Activated CD8-positive, alpha-beta T cell treated with anti-CD3 and anti-CD28 coated beads for 36 hours (primary cell): Measurements from ENCODE around the gene CSAG1. TPM values are rescaled to one million over a fixed set of nuclear protein-coding genes. Genes with fewer than 3 reads are reported as not detected.
"Not testable (repeated sequence)": the region's sequence is repeated elsewhere in the genome, so short reads cannot be mapped to it uniquely, and the experiment has no call there.

Experiments
- ATAC-seq: fragments of 200-7000 bp; cut with Tn5 transposase; one replicate; pipeline ENCODE4 v1.10.0; 2021; ENCODE audit warnings: mild to moderate bottlenecking, moderate library complexity
- CTCF ChIA-PET: fragments of 350-600 bp; sonication (Branson Sonifier 250); formaldehyde crosslinking; loops from one replicate; lab custom pipeline; 2021; ENCODE audit warnings: antibody characterized with exemption; lab: Charles Lee
- POLR2A ChIA-PET: fragments of 350-600 bp; sonication (Branson Sonifier 250); formaldehyde crosslinking; loops from one replicate; lab custom pipeline; 2021; ENCODE audit warnings: antibody characterized with exemption; lab: Charles Lee
- DNase-seq: peaks from one replicate; pipeline ENCODE4 v3.0.0-alpha.2; 2020
- H3K27ac Mint-ChIP-seq: one replicate; pipeline ENCODE4 v1.8.0; 2021; ENCODE audit warnings: mild to moderate bottlenecking, mixed read lengths
- H3K27me3 Mint-ChIP-seq: one replicate; pipeline ENCODE4 v1.8.0; 2021; ENCODE audit warnings: mixed read lengths
- H3K36me3 Mint-ChIP-seq: one replicate; pipeline ENCODE4 v1.8.0; 2021; ENCODE audit warnings: low read depth, mixed read lengths
- H3K4me1 Mint-ChIP-seq: one replicate; pipeline ENCODE4 v1.8.0; 2021; ENCODE audit warnings: low read depth, mixed read lengths
- H3K4me3 Mint-ChIP-seq: one replicate; pipeline ENCODE4 v1.8.0; 2021; ENCODE audit warnings: mild to moderate bottlenecking, moderate library complexity, mixed read lengths
- H3K9me3 Mint-ChIP-seq: one replicate; pipeline ENCODE4 v1.8.0; 2021; ENCODE audit warnings: mixed read lengths
- intact Hi-C: fragments of 100-400 bp; cut with micrococcal nuclease; formaldehyde crosslinking; loops from one replicate; pipeline ENCODE4 v1.10.0; 2022
- total RNA-seq, 2 experiments: library from RNA; stranded (reverse); gene quantifications; one replicate each; pipeline ENCODE4 v1.2.3, GENCODE V29; 2021
- TF ChIP-seq, protein P1 (sequence below): fragments of 200-600 bp; IDR thresholded peaks from one replicate; pipeline ENCODE4 v1.8.0; 2022; ENCODE audit warnings: antibody characterized with exemption, mild to moderate bottlenecking

The CSAG1 gene
- total RNA-seq, 2 experiments from 2014 or later = not detected

DNA sequence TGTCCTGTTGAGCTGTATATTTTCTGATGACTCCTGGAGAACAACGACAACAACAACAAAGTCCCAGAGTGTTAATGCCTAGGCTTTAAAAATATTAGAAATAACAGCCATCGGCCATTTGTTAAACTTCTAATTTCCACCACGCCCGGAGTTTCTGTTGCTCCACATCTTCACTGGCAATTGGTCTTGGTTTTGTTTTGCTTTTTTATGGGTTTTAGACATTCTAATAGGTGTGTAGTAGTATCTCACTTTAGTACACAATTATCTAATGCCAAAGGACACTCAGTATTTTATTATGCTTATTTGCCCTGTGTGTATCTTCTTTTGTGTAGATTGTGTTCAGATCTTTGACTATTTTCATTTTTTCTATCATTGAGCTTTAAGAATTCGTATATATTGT lies 5.0 kb upstream of the CSAG1 start:
- DNase-seq (no peak), ATAC-seq (no peak)
- Mint-ChIP-seq H3K4me3 (no peak overlapping the region), H3K27me3 (no peaks in the 10 kb centered on the region), H3K27ac (no peak overlapping the region), H3K9me3 (no peaks in the 10 kb centered on the region), H3K36me3 (no peaks in the 10 kb centered on the region), H3K4me1 (no peaks in the 10 kb centered on the region)
- POLR2A ChIA-PET = no interaction called here
- intact Hi-C loops = no loop called here
- TF ChIP-seq, protein P1, sequence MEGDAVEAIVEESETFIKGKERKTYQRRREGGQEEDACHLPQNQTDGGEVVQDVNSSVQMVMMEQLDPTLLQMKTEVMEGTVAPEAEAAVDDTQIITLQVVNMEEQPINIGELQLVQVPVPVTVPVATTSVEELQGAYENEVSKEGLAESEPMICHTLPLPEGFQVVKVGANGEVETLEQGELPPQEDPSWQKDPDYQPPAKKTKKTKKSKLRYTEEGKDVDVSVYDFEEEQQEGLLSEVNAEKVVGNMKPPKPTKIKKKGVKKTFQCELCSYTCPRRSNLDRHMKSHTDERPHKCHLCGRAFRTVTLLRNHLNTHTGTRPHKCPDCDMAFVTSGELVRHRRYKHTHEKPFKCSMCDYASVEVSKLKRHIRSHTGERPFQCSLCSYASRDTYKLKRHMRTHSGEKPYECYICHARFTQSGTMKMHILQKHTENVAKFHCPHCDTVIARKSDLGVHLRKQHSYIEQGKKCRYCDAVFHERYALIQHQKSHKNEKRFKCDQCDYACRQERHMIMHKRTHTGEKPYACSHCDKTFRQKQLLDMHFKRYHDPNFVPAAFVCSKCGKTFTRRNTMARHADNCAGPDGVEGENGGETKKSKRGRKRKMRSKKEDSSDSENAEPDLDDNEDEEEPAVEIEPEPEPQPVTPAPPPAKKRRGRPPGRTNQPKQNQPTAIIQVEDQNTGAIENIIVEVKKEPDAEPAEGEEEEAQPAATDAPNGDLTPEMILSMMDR = no peak
- CTCF ChIA-PET = no interaction called here

- H3K27me3 Mint-ChIP-seq, ATAC-seq, CTCF ChIA-PET, intact Hi-C loops, H3K27ac Mint-ChIP-seq, H3K4me1 Mint-ChIP-seq, POLR2A ChIA-PET, H3K9me3 Mint-ChIP-seq, H3K36me3 Mint-ChIP-seq, DNase-seq, H3K4me3 Mint-ChIP-seq: not testable (repeated sequence)
Measured at GRCh38 chrX:152736528-152736927, 3.0 kb upstream of the CSAG1 start.

- Mint-ChIP-seq H3K4me1 (no peaks in the 10 kb centered on the region), H3K36me3 (no peaks in the 10 kb centered on the region), H3K27me3 (no peaks in the 10 kb centered on the region), H3K27ac (no peak overlapping the region), H3K9me3 (no peaks in the 10 kb centered on the region), H3K4me3 (no peak overlapping the region)
- DNase-seq (no peak), ATAC-seq (no peak)
- intact Hi-C loops = no loop called here
- TF ChIP-seq, protein P1 = no peak
- ChIA-PET CTCF (no interaction called here), POLR2A (no interaction called here)
Measured at GRCh38 chrX:152735860-152736511, 2.5 kb upstream of the CSAG1 start.

GRCh38 chrX:152735101-152735500 lies 1.6 kb upstream of the CSAG1 start:
- Mint-ChIP-seq H3K36me3 (no peaks in the 10 kb centered on the region), H3K9me3 (no peaks in the 10 kb centered on the region), H3K4me1 (no peaks in the 10 kb centered on the region), H3K4me3 (no peak overlapping the region), H3K27ac (no peak overlapping the region), H3K27me3 (no peaks in the 10 kb centered on the region)
- DNase-seq (no peak), ATAC-seq (no peak)
- intact Hi-C loops = no loop called here
- TF ChIP-seq, protein P1 = no peak
- ChIA-PET CTCF (no interaction called here), POLR2A (no interaction called here)

DNA sequence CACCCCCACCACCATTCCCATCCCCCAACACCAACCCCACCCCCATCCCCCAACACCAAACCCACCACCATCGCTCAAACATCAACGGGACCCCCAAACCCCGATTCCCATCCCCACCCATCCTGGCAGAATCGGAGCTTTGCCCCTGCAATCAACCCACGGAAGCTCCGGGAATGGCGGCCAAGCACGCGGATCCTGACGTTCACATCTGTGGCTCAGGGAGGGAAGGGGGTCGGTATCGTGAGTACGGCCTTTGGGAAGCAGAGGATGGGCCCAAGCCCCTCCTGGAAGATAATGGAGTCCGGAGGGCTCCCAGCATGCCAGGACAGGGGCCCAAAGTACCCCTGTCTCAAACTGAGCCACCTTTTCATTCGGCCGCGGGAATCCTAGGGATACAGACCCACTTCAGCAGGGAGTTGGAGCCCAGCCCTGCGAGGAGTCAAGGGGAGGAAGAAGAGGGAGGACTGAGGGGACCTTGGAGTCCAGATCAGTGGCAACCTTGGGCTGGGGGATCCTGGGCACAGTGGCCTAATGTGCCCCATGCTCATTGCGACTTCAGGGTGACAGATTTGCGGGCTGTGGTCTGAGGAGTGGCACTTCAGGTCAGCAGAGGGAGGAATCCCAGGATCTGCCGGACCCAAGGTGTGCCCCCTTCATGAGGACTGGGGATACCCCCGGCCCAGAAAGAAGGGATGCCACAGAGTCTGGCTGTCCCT lies 780 bp upstream of the CSAG1 start:
- H3K27me3 Mint-ChIP-seq, intact Hi-C loops, CTCF ChIA-PET, H3K9me3 Mint-ChIP-seq, H3K4me3 Mint-ChIP-seq, H3K36me3 Mint-ChIP-seq, POLR2A ChIA-PET, ATAC-seq, DNase-seq, H3K4me1 Mint-ChIP-seq, H3K27ac Mint-ChIP-seq: not testable (repeated sequence)

DNA sequence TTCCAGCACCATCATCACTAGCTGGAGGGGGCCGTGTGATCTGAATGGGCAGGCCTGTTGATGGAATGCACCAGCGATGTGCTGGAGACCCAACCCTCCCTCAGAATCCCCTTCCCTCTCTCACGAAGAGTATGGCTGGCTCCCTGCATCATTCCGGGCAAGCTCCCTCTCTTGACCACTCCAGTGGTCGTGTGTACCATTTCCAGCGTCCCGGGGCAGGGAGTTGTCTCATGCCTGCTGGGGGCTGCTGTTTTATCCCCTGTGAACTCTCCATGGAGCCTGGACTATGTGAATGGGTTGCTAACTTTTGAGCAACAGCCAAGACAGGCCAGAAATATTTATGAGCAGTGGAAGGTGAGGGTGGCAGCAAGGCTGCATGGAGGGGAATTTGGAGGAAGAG lies 8.1 kb downstream of the CSAG1 start:
- Mint-ChIP-seq H3K27me3 (peaks cover 2% of the 10 kb centered on the region), H3K4me3 (no peak overlapping the region), H3K9me3 (no peaks in the 10 kb centered on the region), H3K27ac (no peak overlapping the region), H3K4me1 (no peaks in the 10 kb centered on the region), H3K36me3 (no peaks in the 10 kb centered on the region)
- DNase-seq (no peak), ATAC-seq (no peak)
- POLR2A ChIA-PET = no interaction called here
- intact Hi-C loops = no loop called here
- TF ChIP-seq, protein P1 = no peak
- CTCF ChIA-PET = no interaction called here

- H3K9me3 Mint-ChIP-seq, intact Hi-C loops, CTCF ChIA-PET, ATAC-seq, H3K4me3 Mint-ChIP-seq, H3K4me1 Mint-ChIP-seq, H3K27me3 Mint-ChIP-seq, H3K27ac Mint-ChIP-seq, POLR2A ChIA-PET, DNase-seq, H3K36me3 Mint-ChIP-seq: not testable (repeated sequence)
Measured at GRCh38 chrX:152713815-152714787, 19.4 kb downstream of the CSAG1 start, which contains the start of gene MAGEA2B. Gene MAGEA2B, plus strand, starts transcription at chrX:152714628. Its CDS starts 2,479 bp downstream, at chrX:152717107.

DNA sequence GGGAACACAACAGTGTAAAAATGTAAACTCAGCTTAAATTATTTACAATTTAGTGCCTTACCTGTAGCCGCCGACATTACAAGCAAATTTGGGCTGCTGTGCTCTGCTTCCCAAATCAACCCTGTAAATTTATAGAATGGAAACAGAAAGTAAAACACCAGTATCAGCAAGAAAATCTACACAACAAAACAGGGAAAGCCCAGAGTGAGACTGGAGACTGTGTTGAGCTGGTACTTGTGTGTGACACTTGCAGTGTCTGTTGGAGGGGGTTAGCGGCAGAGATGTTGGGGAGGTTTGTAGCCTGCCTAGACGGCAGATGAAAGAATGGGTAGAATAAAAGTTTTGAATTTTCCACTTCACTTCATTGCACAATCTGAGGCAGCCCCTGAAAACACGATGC lies 20.3 kb downstream of the CSAG1 start:
- H3K4me3 Mint-ChIP-seq, H3K9me3 Mint-ChIP-seq, H3K36me3 Mint-ChIP-seq, H3K4me1 Mint-ChIP-seq, POLR2A ChIA-PET, ATAC-seq, intact Hi-C loops, H3K27me3 Mint-ChIP-seq, H3K27ac Mint-ChIP-seq, CTCF ChIA-PET, DNase-seq: not testable (repeated sequence)
